Activated CD4-positive, alpha-beta T cell treated with anti-CD3 and anti-CD28 coated beads for 36 hours (primary cell): ENCODE results near the gene PRICKLE3. TPM values are rescaled to one million over a fixed set of nuclear protein-coding genes. Genes with fewer than 3 reads are reported as not detected.

Source experiments
- ATAC-seq: fragments of 200-7000 bp; cut with Tn5 transposase; one replicate; pipeline ENCODE4 v1.10.0; 2021; ENCODE audit warnings: mild to moderate bottlenecking, moderate library complexity
- CTCF ChIA-PET: fragments of 350-600 bp; sonication (Branson Sonifier 250); formaldehyde crosslinking; loops from one replicate; lab custom pipeline; 2021; ENCODE audit warnings: antibody characterized with exemption; lab: Charles Lee
- POLR2A ChIA-PET: fragments of 350-600 bp; sonication (Branson Sonifier 250); formaldehyde crosslinking; loops from one replicate; lab custom pipeline; 2021; ENCODE audit warnings: antibody characterized with exemption, inconsistent platforms; lab: Charles Lee
- DNase-seq: peaks from one replicate; pipeline ENCODE4 v3.0.0-alpha.2; 2020
- H3K27ac Mint-ChIP-seq: one replicate; pipeline ENCODE4 v1.8.0; 2021; ENCODE audit warnings: mixed read lengths
- H3K27me3 Mint-ChIP-seq: one replicate; pipeline ENCODE4 v1.8.0; 2021; ENCODE audit warnings: mixed read lengths
- H3K36me3 Mint-ChIP-seq: one replicate; pipeline ENCODE4 v1.8.0; 2021; ENCODE audit warnings: low read depth, mixed read lengths
- H3K4me1 Mint-ChIP-seq: one replicate; pipeline ENCODE4 v1.8.0; 2021; ENCODE audit warnings: mixed read lengths
- H3K4me3 Mint-ChIP-seq: one replicate; pipeline ENCODE4 v1.8.0; 2021; ENCODE audit warnings: mild to moderate bottlenecking, moderate library complexity, mixed read lengths
- H3K9me3 Mint-ChIP-seq: one replicate; pipeline ENCODE4 v1.8.0; 2021; ENCODE audit warnings: low read depth, mixed read lengths
- intact Hi-C, 2 experiments: fragments of 100-400 bp; cut with DNase I in 1 of 2; cut with micrococcal nuclease in 1 of 2; formaldehyde crosslinking; loops; one replicate each; pipeline versions ENCODE4 v1.14.2 to v1.15.1; 2022 to 2024; cut with DNase I, micrococcal nuclease
- total RNA-seq, 2 experiments: library from RNA; stranded (reverse); gene quantifications; one replicate each; pipeline ENCODE4 v1.2.3, GENCODE V29; 2021

The PRICKLE3 gene
- total RNA-seq, 2 experiments from 2014 or later, result 22.3 to 23.0 TPM

- no peak for ATAC-seq
- DNase-seq, result no peak
- intact Hi-C loops, result no loop called here
- ChIA-PET POLR2A (no interaction called here), CTCF (no interaction called here)
- Mint-ChIP-seq H3K36me3 (no peaks in the 10 kb centered on the region), H3K4me1 (no peaks in the 10 kb centered on the region), H3K27me3 (peaks cover 3% of the 10 kb centered on the region), H3K4me3 (no peak overlapping the region), H3K27ac (no peak overlapping the region), H3K9me3 (no peaks in the 10 kb centered on the region)
Measured at GRCh38 chrX:49221868-49222267, 35.7 kb upstream of the PRICKLE3 start.

- Mint-ChIP-seq H3K36me3 (no peaks in the 10 kb centered on the region), H3K4me3 (no peak overlapping the region), H3K9me3 (no peaks in the 10 kb centered on the region), H3K4me1 (no peaks in the 10 kb centered on the region), H3K27me3 (peaks cover 3% of the 10 kb centered on the region), H3K27ac (no peak overlapping the region)
- POLR2A ChIA-PET, result no interaction called here
- no peak for ATAC-seq
- CTCF ChIA-PET, result no interaction called here
- intact Hi-C loops, result no loop called here
- DNase-seq, result no peak
Measured at GRCh38 chrX:49220100-49220499, 33.9 kb upstream of the PRICKLE3 start.

- no peak for ATAC-seq
- H3K36me3 Mint-ChIP-seq, result no peaks in the 10 kb centered on the region
- H3K9me3 Mint-ChIP-seq, result no peaks in the 10 kb centered on the region
- no peak for DNase-seq
- ChIA-PET CTCF (no interaction called here), POLR2A (no interaction called here)
- no peaks in the 10 kb centered on the region for H3K27me3 Mint-ChIP-seq
- no peak overlapping the region for H3K27ac Mint-ChIP-seq
- intact Hi-C loops, result no loop called here
- no peak overlapping the region for H3K4me3 Mint-ChIP-seq
- no peaks in the 10 kb centered on the region for H3K4me1 Mint-ChIP-seq
Measured at GRCh38 chrX:49214996-49215526, 28.9 kb upstream of the PRICKLE3 start.

- Mint-ChIP-seq H3K27ac (no peak overlapping the region), H3K27me3 (no peaks in the 10 kb centered on the region), H3K9me3 (no peaks in the 10 kb centered on the region), H3K36me3 (no peaks in the 10 kb centered on the region), H3K4me3 (no peak overlapping the region), H3K4me1 (no peaks in the 10 kb centered on the region)
- POLR2A ChIA-PET, result no interaction called here
- intact Hi-C loops, result no loop called here
- DNase-seq (no peak), ATAC-seq (no peak)
- CTCF ChIA-PET, result no interaction called here
Measured at GRCh38 chrX:49214416-49214815, 28.2 kb upstream of the PRICKLE3 start.

GRCh38 chrX:49212861-49213260 lies 26.7 kb upstream of the PRICKLE3 start:
- no peaks in the 10 kb centered on the region for H3K27me3 Mint-ChIP-seq
- H3K36me3 Mint-ChIP-seq, result no peaks in the 10 kb centered on the region
- intact Hi-C loops, result no loop called here

GRCh38 chrX:49212209-49212608 lies 26.0 kb upstream of the PRICKLE3 start:
- DNase-seq, result no peak

More at GRCh38 chrX:49212861-49213260, 26.7 kb upstream of the PRICKLE3 start:
- no peak for ATAC-seq
- Mint-ChIP-seq H3K27ac (no peak overlapping the region), H3K4me3 (no peak overlapping the region), H3K9me3 (no peaks in the 10 kb centered on the region), H3K4me1 (no peaks in the 10 kb centered on the region)
- ChIA-PET CTCF (no interaction called here), POLR2A (no interaction called here)
- DNase-seq, result no peak

GRCh38 chrX:49211074-49211473 lies 24.9 kb upstream of the PRICKLE3 start:
- Mint-ChIP-seq H3K9me3 (no peaks in the 10 kb centered on the region), H3K27me3 (no peaks in the 10 kb centered on the region), H3K4me1 (no peaks in the 10 kb centered on the region), H3K4me3 (no peak overlapping the region), H3K27ac (no peak overlapping the region), H3K36me3 (no peaks in the 10 kb centered on the region)
- intact Hi-C loops, result no loop called here
- DNase-seq, result no peak
- ChIA-PET POLR2A (no interaction called here), CTCF (no interaction called here)
- ATAC-seq, result no peak

More at GRCh38 chrX:49212209-49212608, 26.0 kb upstream of the PRICKLE3 start:
- no peak for ATAC-seq
- H3K27me3 Mint-ChIP-seq, result no peaks in the 10 kb centered on the region
- H3K36me3 Mint-ChIP-seq, result no peaks in the 10 kb centered on the region
- H3K27ac Mint-ChIP-seq, result no peak overlapping the region
- H3K9me3 Mint-ChIP-seq, result no peaks in the 10 kb centered on the region
- POLR2A ChIA-PET, result no interaction called here
- intact Hi-C loops, result no loop called here
- H3K4me1 Mint-ChIP-seq, result no peaks in the 10 kb centered on the region
- CTCF ChIA-PET, result no interaction called here
- H3K4me3 Mint-ChIP-seq, result no peak overlapping the region

GRCh38 chrX:49210406-49210805 lies 24.2 kb upstream of the PRICKLE3 start:
- H3K4me1 Mint-ChIP-seq, result no peaks in the 10 kb centered on the region
- no peaks in the 10 kb centered on the region for H3K36me3 Mint-ChIP-seq
- no peak overlapping the region for H3K4me3 Mint-ChIP-seq
- POLR2A ChIA-PET, result no interaction called here
- no peaks in the 10 kb centered on the region for H3K27me3 Mint-ChIP-seq
- no peak for ATAC-seq
- intact Hi-C loops, result no loop called here
- no peaks in the 10 kb centered on the region for H3K9me3 Mint-ChIP-seq
- CTCF ChIA-PET, result no interaction called here
- H3K27ac Mint-ChIP-seq, result no peak overlapping the region
- no peak for DNase-seq

- ATAC-seq (peak; percentile 58), DNase-seq (peak; percentile 33)
- H3K36me3 Mint-ChIP-seq, result no peaks in the 10 kb centered on the region
- H3K4me1 Mint-ChIP-seq, result no peaks in the 10 kb centered on the region
- no peak overlapping the region for H3K27ac Mint-ChIP-seq
- intact Hi-C loops, result no loop called here
- ChIA-PET POLR2A (no interaction called here), CTCF (no interaction called here)
- H3K4me3 Mint-ChIP-seq, result no peak overlapping the region
- H3K9me3 Mint-ChIP-seq, result no peaks in the 10 kb centered on the region
- no peaks in the 10 kb centered on the region for H3K27me3 Mint-ChIP-seq
Measured at GRCh38 chrX:49209434-49210251, 23.5 kb upstream of the PRICKLE3 start.

GRCh38 chrX:49208399-49208798 lies 22.2 kb upstream of the PRICKLE3 start:
- Mint-ChIP-seq H3K36me3 (no peaks in the 10 kb centered on the region), H3K4me3 (no peak overlapping the region), H3K4me1 (no peaks in the 10 kb centered on the region), H3K27ac (no peak overlapping the region), H3K27me3 (no peaks in the 10 kb centered on the region), H3K9me3 (no peaks in the 10 kb centered on the region)
- DNase-seq (no peak), ATAC-seq (no peak)
- ChIA-PET POLR2A (no interaction called here), CTCF (no interaction called here)
- intact Hi-C loops, result no loop called here

- H3K4me3 Mint-ChIP-seq, result no peak overlapping the region
- DNase-seq (no peak), ATAC-seq (no peak)
- POLR2A ChIA-PET, result no interaction called here
- H3K4me1 Mint-ChIP-seq, result no peaks in the 10 kb centered on the region
- no peaks in the 10 kb centered on the region for H3K36me3 Mint-ChIP-seq
- CTCF ChIA-PET, result interaction anchor here (0.5 kb wide), 1 partner anchor 105 kb away, joined by 3 read pairs; no protein-coding TSS in a partner anchor
- no peaks in the 10 kb centered on the region for H3K27me3 Mint-ChIP-seq
- no peaks in the 10 kb centered on the region for H3K9me3 Mint-ChIP-seq
- intact Hi-C loops, result no loop called here
- no peak overlapping the region for H3K27ac Mint-ChIP-seq
Measured at GRCh38 chrX:49206543-49206942, 20.4 kb upstream of the PRICKLE3 start.

GRCh38 chrX:49205443-49205842 lies 19.3 kb upstream of the PRICKLE3 start:
- ChIA-PET POLR2A (no interaction called here), CTCF (no interaction called here)
- intact Hi-C loops, result no loop called here
- Mint-ChIP-seq H3K4me3 (no peak overlapping the region), H3K36me3 (no peaks in the 10 kb centered on the region), H3K27ac (no peak overlapping the region), H3K9me3 (no peaks in the 10 kb centered on the region), H3K27me3 (no peaks in the 10 kb centered on the region), H3K4me1 (peaks cover 3% of the 10 kb centered on the region)
- ATAC-seq (no peak), DNase-seq (no peak)
